Skeletal muscle tissue (tissue), 4 donors: ENCODE measurements around the gene PIM3. TPM values are rescaled to one million over a fixed set of nuclear protein-coding genes. Genes with fewer than 3 reads are reported as not detected.

Experiments
- H3K27ac ChIP-seq: one replicate; pipeline ENCODE4 v1.7.0; 2013; ENCODE audit warnings: mild to moderate bottlenecking, low read depth, low read length, inconsistent platforms
- H3K27me3 ChIP-seq, 3 donors: one replicate each; pipeline ENCODE4 v1.7.0; 2013; ENCODE audit warnings: low read length in 3 of 3; ENCODE audit not compliant: control insufficient read depth in 3 of 3, insufficient read depth in 3 of 3
- H3K36me3 ChIP-seq, 3 donors: one replicate each; pipeline ENCODE4 v1.7.0; 2013; ENCODE audit warnings: low read length in 3 of 3; ENCODE audit not compliant: control insufficient read depth in 3 of 3, insufficient read depth in 3 of 3
- H3K4me1 ChIP-seq, 3 donors: one replicate each; pipeline ENCODE4 v1.7.0; 2013; ENCODE audit warnings: low read length in 3 of 3, mild to moderate bottlenecking in 3 of 3; ENCODE audit not compliant: control insufficient read depth in 3 of 3, insufficient read depth in 3 of 3
- H3K4me3 ChIP-seq, 3 donors: one replicate each; pipeline ENCODE4 v1.7.0; 2013; ENCODE audit warnings: low read length in 3 of 3
- H3K9ac ChIP-seq, 3 donors: one replicate each; pipeline ENCODE4 v1.7.0; 2013; ENCODE audit warnings: low read length in 3 of 3, mild to moderate bottlenecking in 3 of 3, moderate library complexity in 2 of 3, low read depth in 1 of 3
- H3K9me3 ChIP-seq, 3 donors: one replicate each; pipeline ENCODE4 v1.7.0; 2013; ENCODE audit warnings: low read length in 3 of 3; ENCODE audit not compliant: control insufficient read depth in 3 of 3
- total RNA-seq: library from RNA; depleted of rRNA; stranded (reverse); fragments of >200 nt; gene quantifications from one replicate; pipeline ENCODE4 v1.2.3, GENCODE V29; 2014
- donor health status: Osteomylitis.

The PIM3 gene
- total RNA-seq, 1 donor from 2014 or later, result 14.6 TPM

GRCh38 chr22:49934891-49935557, 25.5 kb upstream of the PIM3 start:
- H3K27me3 ChIP-seq, result no peaks in the 10 kb centered on the region
- H3K9me3 ChIP-seq, result no peaks in the 10 kb centered on the region
- H3K36me3 ChIP-seq, result no peaks in the 10 kb centered on the region
- peak overlapping the region; percentile 96 for H3K27ac ChIP-seq
- H3K4me3 ChIP-seq, result peak overlapping the region; percentile 63 to 79 (median 77)
- peaks cover 46 to 68% (median 63%) of the 10 kb centered on the region in 3 donors for H3K4me1 ChIP-seq
- H3K9ac ChIP-seq, result peak overlapping the region; percentile 72 to 95 (median 90)

GRCh38 chr22:49935561-49935960, 25.0 kb upstream of the PIM3 start:
- H3K4me3 ChIP-seq, result no peak overlapping the region
- H3K27me3 ChIP-seq, result no peaks in the 10 kb centered on the region
- no peak overlapping the region for H3K9ac ChIP-seq
- H3K9me3 ChIP-seq, result no peaks in the 10 kb centered on the region
- peaks cover 41 to 62% (median 58%) of the 10 kb centered on the region in 3 donors for H3K4me1 ChIP-seq
- H3K27ac ChIP-seq, result peak overlapping the region; percentile 96
- H3K36me3 ChIP-seq, result no peaks in the 10 kb centered on the region

- H3K4me3 ChIP-seq, result peak overlapping the region; percentile 55 to 67 (median 59)
- H3K9me3 ChIP-seq, result no peaks in the 10 kb centered on the region
- H3K36me3 ChIP-seq, result no peaks in the 10 kb centered on the region
- H3K9ac ChIP-seq, result peak overlapping the region; percentile 75 to 90 (median 76)
- H3K27ac ChIP-seq, result peak overlapping the region; percentile 96
- no peaks in the 10 kb centered on the region for H3K27me3 ChIP-seq
- H3K4me1 ChIP-seq, result peaks cover 40 to 55% (median 50%) of the 10 kb centered on the region in 3 donors
Measured at GRCh38 chr22:49936018-49936972, 24.3 kb upstream of the PIM3 start.

DNA sequence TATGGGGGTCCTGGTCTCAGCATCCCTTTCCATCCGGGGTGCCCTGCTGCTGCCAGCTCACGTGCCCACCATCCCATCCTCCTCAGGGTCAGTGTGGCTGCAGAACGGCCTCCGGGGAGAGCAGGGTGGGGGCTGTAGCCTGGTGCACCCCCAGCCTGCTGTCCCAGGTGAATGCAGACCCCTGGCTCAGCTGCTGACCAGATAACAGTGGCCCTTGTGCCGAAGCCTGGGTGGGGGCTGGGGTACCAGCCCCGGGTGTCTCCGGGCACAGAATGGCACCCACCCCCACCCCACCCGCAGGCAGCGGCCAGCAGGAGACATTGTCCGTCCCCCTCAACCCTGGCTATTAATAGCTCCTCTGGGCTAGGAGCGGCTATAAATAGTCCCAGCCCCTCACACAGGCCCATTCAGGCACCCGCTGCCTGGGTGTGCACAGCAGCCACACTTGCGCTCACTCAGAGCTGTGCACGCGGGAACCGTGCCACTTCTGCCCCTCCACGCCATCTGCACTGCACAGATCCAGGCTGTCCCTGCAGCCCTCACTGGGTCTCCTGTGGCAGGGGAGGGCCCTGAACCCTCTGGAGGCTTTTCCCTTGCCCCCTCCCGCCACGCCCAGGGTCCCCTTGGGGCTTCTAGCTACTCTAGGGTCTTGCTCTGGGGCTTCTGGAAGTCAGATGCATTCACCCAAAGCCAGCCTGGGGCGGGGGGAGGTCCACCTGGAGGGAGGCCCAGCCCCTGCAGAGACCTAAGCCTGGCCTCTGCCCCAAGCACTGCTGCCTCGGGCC, 23.4 kb upstream of the PIM3 start:
- Histone ChIP-seq H3K4me1 (peaks cover 42 to 52% (median 49%) of the 10 kb centered on the region in 3 donors), H3K4me3 (peak overlapping the region; percentile 55 to 67 (median 59)), H3K9ac (peak overlapping the region; percentile 75 to 90 (median 76)), H3K36me3 (no peaks in the 10 kb centered on the region), H3K9me3 (no peaks in the 10 kb centered on the region), H3K27ac (peak overlapping the region; percentile 96), H3K27me3 (no peaks in the 10 kb centered on the region)

GRCh38 chr22:49937758-49938564, 22.6 kb upstream of the PIM3 start:
- Histone ChIP-seq H3K9me3 (no peaks in the 10 kb centered on the region), H3K9ac (peak overlapping the region; percentile 72 to 90 (median 75)), H3K36me3 (no peaks in the 10 kb centered on the region), H3K27ac (peak overlapping the region; percentile 96), H3K4me3 (peak overlapping the region; percentile 43 to 67 (median 51)), H3K27me3 (no peaks in the 10 kb centered on the region), H3K4me1 (peaks cover 41 to 50% (median 47%) of the 10 kb centered on the region in 3 donors)

DNA sequence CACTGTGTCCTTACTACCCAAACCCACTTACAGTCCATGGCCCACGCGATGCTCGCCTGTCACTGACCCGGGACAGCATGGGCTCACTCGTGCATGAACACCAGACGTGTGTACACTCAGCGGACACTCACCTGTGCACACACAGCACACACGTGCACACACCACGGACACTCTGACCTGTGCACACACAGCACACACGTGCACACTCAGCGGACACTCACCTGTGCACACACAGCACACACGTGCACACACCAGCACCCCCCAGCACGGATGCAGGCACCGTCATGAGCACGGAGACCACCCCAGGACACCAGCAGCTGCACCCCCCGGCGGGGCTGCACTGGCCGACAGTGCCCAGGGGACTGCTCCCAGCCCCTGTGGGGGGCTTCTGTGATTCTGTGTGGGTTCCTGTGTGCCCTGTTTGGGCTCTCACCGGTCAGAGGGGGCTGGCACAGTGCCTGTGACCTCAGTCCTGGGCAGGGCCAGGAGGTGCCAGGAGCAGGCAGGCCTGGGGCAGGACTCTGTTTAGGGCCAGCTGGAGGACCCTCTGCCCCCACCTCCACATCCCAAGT, 21.9 kb upstream of the PIM3 start:
- peaks cover 34 to 43% (median 40%) of the 10 kb centered on the region in 3 donors for H3K4me1 ChIP-seq
- H3K9ac ChIP-seq, result peak overlapping the region in 1 of 3 donors; percentile 90
- peak overlapping the region in 1 of 3 donors; percentile 13 for H3K4me3 ChIP-seq
- H3K36me3 ChIP-seq, result no peaks in the 10 kb centered on the region
- no peaks in the 10 kb centered on the region for H3K9me3 ChIP-seq
- H3K27ac ChIP-seq, result peak overlapping the region; percentile 96
- no peaks in the 10 kb centered on the region for H3K27me3 ChIP-seq

DNA sequence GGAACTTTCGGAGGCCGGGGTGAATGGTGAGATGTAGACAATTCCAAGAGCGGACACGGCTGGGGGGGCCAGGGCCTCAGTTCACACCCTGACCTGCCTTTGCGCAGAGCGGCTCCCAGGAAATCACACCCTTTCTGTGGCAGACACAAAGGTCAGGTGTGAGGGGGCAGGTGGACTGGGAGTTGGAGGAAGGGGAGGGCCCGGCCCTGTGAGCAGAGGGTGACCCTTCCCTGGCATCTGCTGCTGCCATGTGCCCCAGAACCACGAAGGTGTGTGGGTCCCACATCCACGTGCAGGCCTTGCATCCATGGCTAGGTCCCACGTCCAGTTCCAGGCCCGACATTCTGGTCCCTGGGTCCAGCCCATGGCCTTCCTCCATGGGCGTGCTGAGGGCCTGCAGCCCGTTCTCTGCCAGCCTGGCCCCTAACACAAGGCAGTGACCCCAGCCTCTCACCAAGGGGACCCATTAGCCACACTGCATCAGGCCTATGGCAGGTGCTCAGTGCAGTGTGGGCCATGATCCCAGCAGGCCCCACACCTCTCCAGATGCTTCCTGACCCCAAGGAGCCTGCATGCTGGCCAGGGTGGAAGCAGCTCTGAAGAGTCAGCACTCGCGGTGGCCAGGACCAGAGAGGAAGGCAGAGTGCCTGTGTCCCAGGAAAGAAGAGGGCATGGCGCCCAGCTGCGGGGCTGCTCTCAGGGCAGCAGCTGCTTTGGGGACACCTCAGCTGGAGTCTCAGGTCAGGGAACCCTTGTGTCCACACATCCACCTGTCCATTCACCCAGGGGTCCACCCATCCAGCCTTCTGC, 18.9 kb upstream of the PIM3 start:
- Histone ChIP-seq H3K4me3 (no peak overlapping the region), H3K36me3 (no peaks in the 10 kb centered on the region), H3K4me1 (peaks cover 23 to 34% (median 27%) of the 10 kb centered on the region in 3 donors), H3K27me3 (no peaks in the 10 kb centered on the region), H3K9ac (no peak overlapping the region), H3K27ac (no peak overlapping the region), H3K9me3 (no peaks in the 10 kb centered on the region)

DNA sequence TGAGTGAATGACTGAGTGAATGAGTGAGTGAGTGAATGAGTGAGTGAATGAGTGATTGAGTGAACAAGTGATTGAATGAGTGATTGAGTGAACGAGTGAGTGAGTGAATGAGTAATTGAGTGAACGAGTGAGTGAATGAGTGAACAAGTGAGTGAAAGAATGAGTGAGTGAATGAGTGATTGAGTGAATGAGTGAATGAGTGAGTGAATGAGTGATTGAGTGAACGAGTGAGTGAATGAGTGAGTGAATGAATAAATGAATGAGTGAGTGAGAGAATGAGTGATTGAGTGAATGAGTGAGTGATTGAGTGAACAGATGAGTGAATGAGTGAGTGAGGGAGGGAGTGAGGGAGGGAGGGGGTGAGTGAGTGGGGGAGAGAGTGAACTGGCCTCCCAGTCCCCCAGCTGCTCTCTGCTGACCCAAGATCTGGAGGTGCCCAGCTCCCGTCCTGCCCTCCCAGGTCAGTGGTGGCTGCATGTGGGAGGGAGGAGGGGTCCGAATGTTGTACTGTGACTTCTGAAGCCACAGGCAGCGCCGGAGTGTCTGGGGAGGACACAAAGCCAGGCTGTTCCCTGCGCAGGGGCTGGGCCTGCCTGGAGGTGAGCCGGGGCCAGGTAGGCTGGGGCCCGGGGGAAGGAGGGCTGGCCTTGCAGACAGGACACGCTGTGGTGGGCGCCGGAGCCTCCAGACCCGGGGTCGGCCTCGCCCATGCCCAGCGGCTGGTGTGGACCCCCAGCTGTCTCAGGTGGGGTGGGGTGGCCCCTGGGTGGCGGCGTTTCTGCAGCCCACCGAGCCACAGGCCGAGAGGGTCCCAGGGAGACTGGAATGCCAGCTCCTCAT, 17.8 kb upstream of the PIM3 start:
- Histone ChIP-seq H3K27ac (no peak overlapping the region), H3K27me3 (no peaks in the 10 kb centered on the region), H3K4me3 (no peak overlapping the region), H3K36me3 (no peaks in the 10 kb centered on the region), H3K4me1 (peaks cover 12 to 24% (median 18%) of the 10 kb centered on the region in 3 donors), H3K9ac (no peak overlapping the region), H3K9me3 (no peaks in the 10 kb centered on the region)
